ENCODE data around the gene LRRC25.
"Not testable (repeated sequence)": the region's sequence is repeated elsewhere in the genome, so short reads cannot be mapped to it uniquely, and the experiment has no call there.

Gene LRRC25

GRCh38 chr19:18386543-18387271, 10.7 kb downstream of the LRRC25 start:
- H4K20me1 ChIP-seq (ENCODE audit: insufficient read depth, low read length) = no peaks in the 10 kb centered on the region
- H3K9ac ChIP-seq (ENCODE audit: low read length) = no peak overlapping the region
- no peaks in the 10 kb centered on the region for H3K9me3 ChIP-seq (ENCODE audit: insufficient read depth, low read length)
- H2AFZ ChIP-seq (ENCODE audit: low read depth, low read length) = no peak overlapping the region
- no peak overlapping the region for H3K27ac ChIP-seq (ENCODE audit: low read length)
- TF ChIP-seq EZH2phosphoT487 (IDR thresholded peaks at IDR 0.05; ENCODE audit: low read depth) (no peak), CTCF (IDR thresholded peaks at IDR 0.05; ENCODE audit: low read depth, low read length) (no peak)
- peaks cover 26% of the 10 kb centered on the region for H3K27me3 ChIP-seq (ENCODE audit: low read depth, low read length)
- peaks cover 4% of the 10 kb centered on the region for H3K36me3 ChIP-seq (replicated peaks; ENCODE audit: low read depth, low read length)
- H3K4me3 ChIP-seq (ENCODE audit: low read length) = no peak overlapping the region
- peaks cover 5% of the 10 kb centered on the region; the same call in 1 of the 2 replicates for H3K4me1 ChIP-seq (ENCODE audit: low read length)
- H3K4me2 ChIP-seq (ENCODE audit: low read length) = no peak overlapping the region
- no peaks in the 10 kb centered on the region for H3K79me2 ChIP-seq (ENCODE audit: low read length)

GRCh38 chr19:18385675-18386542, 11.5 kb downstream of the LRRC25 start, which contains the start of gene GDF15:
TSS of gene GDF15 (plus strand) at chr19:18386158. CDS start at chr19:18386190, 32 bp downstream.
- Histone ChIP-seq H2AFZ (ENCODE audit: low read depth, low read length) (no peak within 1 kb of the TSS), H3K4me2 (ENCODE audit: low read length) (no peak within 1 kb of the TSS), H3K4me1 (ENCODE audit: low read length) (peaks cover 5% of the 10 kb centered on the region; the same call in 1 of the 2 replicates), H3K4me3 (ENCODE audit: low read length) (no peak within 1 kb of the TSS), H3K79me2 (ENCODE audit: low read length) (no peaks in the 10 kb centered on the region), H3K9me3 (ENCODE audit: insufficient read depth, low read length) (no peaks in the 10 kb centered on the region), H3K36me3 (replicated peaks; ENCODE audit: low read depth, low read length) (peaks cover 4% of the 10 kb centered on the region), H3K27ac (ENCODE audit: low read length) (no peak within 1 kb of the TSS), H4K20me1 (ENCODE audit: insufficient read depth, low read length) (no peaks in the 10 kb centered on the region), H3K27me3 (ENCODE audit: low read depth, low read length) (peaks cover 26% of the 10 kb centered on the region), H3K9ac (ENCODE audit: low read length) (no peak within 1 kb of the TSS)
- TF ChIP-seq EZH2phosphoT487 (IDR thresholded peaks at IDR 0.05; ENCODE audit: low read depth) (no peak), CTCF (IDR thresholded peaks at IDR 0.05; ENCODE audit: low read depth, low read length) (peak; percentile 61)

GRCh38 chr19:18385359-18385674, 12.1 kb downstream of the LRRC25 start:
- H3K4me3 ChIP-seq (ENCODE audit: low read length) = no peak overlapping the region
- H3K27ac ChIP-seq (ENCODE audit: low read length) = no peak overlapping the region
- TF ChIP-seq CTCF (IDR thresholded peaks at IDR 0.05; ENCODE audit: low read depth, low read length) = no peak
- TF ChIP-seq EZH2phosphoT487 (IDR thresholded peaks at IDR 0.05; ENCODE audit: low read depth) = no peak
- no peaks in the 10 kb centered on the region for H4K20me1 ChIP-seq (ENCODE audit: insufficient read depth, low read length)
- H3K79me2 ChIP-seq (ENCODE audit: low read length) = no peaks in the 10 kb centered on the region
- H2AFZ ChIP-seq (ENCODE audit: low read depth, low read length) = no peak overlapping the region
- peaks cover 26% of the 10 kb centered on the region for H3K27me3 ChIP-seq (ENCODE audit: low read depth, low read length)
- no peaks in the 10 kb centered on the region for H3K9me3 ChIP-seq (ENCODE audit: insufficient read depth, low read length)
- H3K4me1 ChIP-seq (ENCODE audit: low read length) = peaks cover 5% of the 10 kb centered on the region; the same call in 1 of the 2 replicates
- no peak overlapping the region for H3K9ac ChIP-seq (ENCODE audit: low read length)
- peaks cover 4% of the 10 kb centered on the region for H3K36me3 ChIP-seq (replicated peaks; ENCODE audit: low read depth, low read length)
- no peak overlapping the region for H3K4me2 ChIP-seq (ENCODE audit: low read length)

GRCh38 chr19:18384775-18385174, 12.6 kb downstream of the LRRC25 start:
- no peak overlapping the region for H3K4me3 ChIP-seq (ENCODE audit: low read length)
- H3K4me2 ChIP-seq (ENCODE audit: low read length) = no peak overlapping the region
- no peak overlapping the region for H2AFZ ChIP-seq (ENCODE audit: low read depth, low read length)
- no peaks in the 10 kb centered on the region for H4K20me1 ChIP-seq (ENCODE audit: insufficient read depth, low read length)
- H3K9ac ChIP-seq (ENCODE audit: low read length) = no peak overlapping the region
- H3K27ac ChIP-seq (ENCODE audit: low read length) = no peak overlapping the region
- no peaks in the 10 kb centered on the region for H3K9me3 ChIP-seq (ENCODE audit: insufficient read depth, low read length)
- no peaks in the 10 kb centered on the region for H3K79me2 ChIP-seq (ENCODE audit: low read length)
- H3K4me1 ChIP-seq (ENCODE audit: low read length) = peaks cover 5% of the 10 kb centered on the region; the same call in 1 of the 2 replicates
- H3K36me3 ChIP-seq (replicated peaks; ENCODE audit: low read depth, low read length) = peaks cover 3% of the 10 kb centered on the region
- TF ChIP-seq CTCF (IDR thresholded peaks at IDR 0.05; ENCODE audit: low read depth, low read length) (no peak), EZH2phosphoT487 (IDR thresholded peaks at IDR 0.05; ENCODE audit: low read depth) (no peak)
- H3K27me3 ChIP-seq (ENCODE audit: low read depth, low read length) = peaks cover 24% of the 10 kb centered on the region

GRCh38 chr19:18383622-18384021, 13.8 kb downstream of the LRRC25 start:
- not testable (repeated sequence) for H3K79me2 ChIP-seq (ENCODE audit: low read length); H3K4me2 ChIP-seq (ENCODE audit: low read length); H3K4me3 ChIP-seq (ENCODE audit: low read length); H3K36me3 ChIP-seq (replicated peaks; ENCODE audit: low read depth, low read length); H3K9me3 ChIP-seq (ENCODE audit: insufficient read depth, low read length); H3K27ac ChIP-seq (ENCODE audit: low read length); H3K9ac ChIP-seq (ENCODE audit: low read length); H3K4me1 ChIP-seq (ENCODE audit: low read length); H2AFZ ChIP-seq (ENCODE audit: low read depth, low read length); H4K20me1 ChIP-seq (ENCODE audit: insufficient read depth, low read length)
- peaks cover 22% of the 10 kb centered on the region for H3K27me3 ChIP-seq (ENCODE audit: low read depth, low read length)

Data from OCI-LY3 (cell line).